Psoas muscle (tissue), 8 donors: ENCODE results near the gene TSHZ2. TPM values are rescaled to one million over a fixed set of nuclear protein-coding genes. Genes with fewer than 3 reads are reported as not detected.

Experiments used
- ATAC-seq, 4 donors: fragments of 200-7000 bp; cut with Tn5 transposase; one replicate each; pipeline ENCODE4 v1.9.1; 2020; ENCODE audit warnings: moderate library complexity in 3 of 4, mild to moderate bottlenecking in 2 of 4
- DNase-seq, 2 donors: peaks; one replicate each; pipeline ENCODE4 v3.0.0-alpha.2; 2020
- H3K27ac ChIP-seq: fragments of 200-600 bp; one replicate; pipeline ENCODE4 v1.8.0; 2022
- H3K27me3 ChIP-seq, 3 donors: fragments of 200-600 bp in 1 of 3; one replicate each; pipeline versions ENCODE4 v1.6.1 to v1.8.0; 2013 to 2022; ENCODE audit warnings: low read length in 2 of 3, mild to moderate bottlenecking in 2 of 3, moderate library complexity in 1 of 3; ENCODE audit not compliant: insufficient read depth in 3 of 3
- H3K36me3 ChIP-seq, 2 donors: fragments of 200-600 bp in 1 of 2; one replicate each; pipeline versions ENCODE4 v1.6.1 to v1.8.0; 2013 to 2022; ENCODE audit warnings: low read depth in 1 of 2, mild to moderate bottlenecking in 1 of 2, moderate library complexity in 1 of 2; ENCODE audit not compliant: insufficient read depth in 1 of 2
- H3K4me1 ChIP-seq: fragments of 200-600 bp; one replicate; pipeline ENCODE4 v1.8.0; 2022
- H3K4me3 ChIP-seq: fragments of 200-600 bp; one replicate; pipeline ENCODE4 v1.8.0; 2022; ENCODE audit warnings: mild to moderate bottlenecking
- H3K9me3 ChIP-seq: fragments of 200-600 bp; one replicate; pipeline ENCODE4 v1.8.0; 2022
- WGBS, 3 donors: extraction: QIAGEN DNeasy Blood & Tissue Kit; methylation state at CpG; one replicate each; pipeline versions ENCODE4 v1.1.6 to v1.1.7; 2013; 5-methylcytosine and 5-hydroxymethylcytosine counted together
- intact Hi-C, 2 donors: fragments of 100-400 bp; cut with DNase I; formaldehyde crosslinking; loops; one replicate each; pipeline versions ENCODE4 v1.11.0 to v1.14.2; 2022
- polyA plus RNA-seq, 3 donors: library from polyadenylated mRNA; stranded (reverse); fragments of 200-250 nt; gene quantifications; one replicate each; pipeline ENCODE4 v1.2.3, GENCODE V29; 2013
- total RNA-seq, 4 donors: library from RNA; stranded (reverse); fragmentation: NEBNext Ultra II Directional in 2 of 4; extraction: Animal tissue kit (Norgen Biotek cat#: 25700) in 2 of 4; gene quantifications; one replicate each; pipeline versions ENCODE4 v1.2.1 to v1.2.4, GENCODE V29; 2021 to 2023
- TF ChIP-seq, protein P1 (sequence below): fragments of 200-600 bp; IDR thresholded peaks from one replicate; pipeline ENCODE4 v1.8.0; 2022; ENCODE audit warnings: antibody characterized with exemption
- donor health status: healthy with polysubstance abuse.
- donor health status: DM: no; HTN: no; CAD: no; lungs with moderate emphysema.
- donor health status: Bipolar disorder and iron deficiency.
- donor health status: healthy.
- donor health status: DM: yes; HTN: yes; CAD: no.
- donor health status: DM: no; HTN: no; CAD: no.
- donor health status: DM: no; HTN: no; CAD: no.
- donor health status: DM: yes; HTN: yes; CAD: no.

TSHZ2 gene
- total and polyA plus RNA-seq, 7 donors, result 0.39 to 7.5 (median 1.9) TPM

DNA sequence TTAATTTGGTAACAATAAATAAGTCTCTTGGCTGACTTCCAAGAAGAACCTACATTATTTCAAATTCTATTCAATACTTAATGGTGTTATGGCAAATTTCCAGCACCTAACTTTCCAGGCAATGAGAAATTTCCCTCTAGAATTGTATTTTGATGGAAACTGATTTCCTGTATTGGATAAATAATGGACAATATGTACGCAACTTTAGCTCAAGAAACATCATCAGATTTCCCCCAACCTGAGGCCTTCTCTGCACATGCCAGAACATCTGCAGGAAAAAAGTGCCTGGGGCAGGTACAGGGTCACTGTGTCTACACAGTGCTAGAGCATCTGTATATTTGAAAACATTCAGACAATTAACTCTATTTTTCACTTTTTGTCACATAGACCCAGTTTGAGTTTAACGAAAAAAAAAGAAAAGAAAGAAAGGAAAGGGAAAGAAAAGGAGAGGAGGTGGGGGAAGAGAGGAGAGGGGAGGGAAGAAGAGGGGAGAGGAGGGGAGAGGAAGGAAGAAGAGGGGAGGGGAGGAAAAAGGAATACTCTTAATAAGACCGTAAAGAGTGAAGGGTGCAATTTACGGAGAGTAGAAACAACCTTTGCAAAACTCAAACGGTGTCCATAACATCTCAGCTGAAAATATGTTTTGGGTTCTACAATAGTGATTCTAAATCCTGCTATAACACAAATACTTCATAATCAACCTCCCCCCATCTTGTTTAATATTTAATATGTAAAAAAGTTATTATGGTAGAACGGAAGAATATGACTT is 130.0 kb downstream of the TSHZ2 start:
- no peak overlapping the region for H3K27ac ChIP-seq
- no peaks in the 10 kb centered on the region for H3K4me1 ChIP-seq
- H3K27me3 ChIP-seq, result peaks cover 0 to 3% (median 2%) of the 10 kb centered on the region in 3 donors
- intact Hi-C loops, result no loop called here
- H3K4me3 ChIP-seq, result no peak overlapping the region
- TF ChIP-seq, protein P1, sequence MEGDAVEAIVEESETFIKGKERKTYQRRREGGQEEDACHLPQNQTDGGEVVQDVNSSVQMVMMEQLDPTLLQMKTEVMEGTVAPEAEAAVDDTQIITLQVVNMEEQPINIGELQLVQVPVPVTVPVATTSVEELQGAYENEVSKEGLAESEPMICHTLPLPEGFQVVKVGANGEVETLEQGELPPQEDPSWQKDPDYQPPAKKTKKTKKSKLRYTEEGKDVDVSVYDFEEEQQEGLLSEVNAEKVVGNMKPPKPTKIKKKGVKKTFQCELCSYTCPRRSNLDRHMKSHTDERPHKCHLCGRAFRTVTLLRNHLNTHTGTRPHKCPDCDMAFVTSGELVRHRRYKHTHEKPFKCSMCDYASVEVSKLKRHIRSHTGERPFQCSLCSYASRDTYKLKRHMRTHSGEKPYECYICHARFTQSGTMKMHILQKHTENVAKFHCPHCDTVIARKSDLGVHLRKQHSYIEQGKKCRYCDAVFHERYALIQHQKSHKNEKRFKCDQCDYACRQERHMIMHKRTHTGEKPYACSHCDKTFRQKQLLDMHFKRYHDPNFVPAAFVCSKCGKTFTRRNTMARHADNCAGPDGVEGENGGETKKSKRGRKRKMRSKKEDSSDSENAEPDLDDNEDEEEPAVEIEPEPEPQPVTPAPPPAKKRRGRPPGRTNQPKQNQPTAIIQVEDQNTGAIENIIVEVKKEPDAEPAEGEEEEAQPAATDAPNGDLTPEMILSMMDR, result no peak
- no peaks in the 10 kb centered on the region for H3K9me3 ChIP-seq
- 74 to 85% (median 77%) methylated on average over 6 of the region's 6 CpGs for WGBS, 3 donors
- ATAC-seq (no peak), DNase-seq (no peak)
- H3K36me3 ChIP-seq, result no peaks in the 10 kb centered on the region

DNA sequence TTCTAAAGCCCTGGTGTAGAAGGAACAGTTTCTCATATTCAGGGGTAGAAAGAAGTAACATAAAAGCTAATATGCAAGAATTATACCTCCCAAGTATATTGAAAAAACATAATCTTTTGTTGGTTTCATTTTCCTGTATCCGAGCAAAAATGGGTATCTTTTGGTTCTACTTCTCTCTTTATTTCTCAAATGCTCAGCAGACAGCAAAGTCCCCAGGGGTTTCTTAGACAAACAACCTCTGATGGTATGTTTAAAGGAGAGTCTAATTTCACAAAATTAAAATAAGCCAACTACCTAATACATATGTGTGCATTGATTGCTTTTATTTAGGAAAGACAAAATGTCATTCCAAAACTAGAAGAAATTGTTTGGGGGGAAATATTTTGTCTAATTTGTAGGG is 131.0 kb downstream of the TSHZ2 start:
- Histone ChIP-seq H3K4me3 (no peak overlapping the region), H3K9me3 (no peaks in the 10 kb centered on the region), H3K4me1 (no peaks in the 10 kb centered on the region), H3K27ac (no peak overlapping the region), H3K36me3 (no peaks in the 10 kb centered on the region), H3K27me3 (peaks cover 0 to 3% (median 2%) of the 10 kb centered on the region in 3 donors)
- no peak for ATAC-seq
- TF ChIP-seq, protein P1, result no peak
- DNase-seq, result no peak
- WGBS, 3 donors, result 68 to 72% (median 71%) methylated on average over 1 of the region's 1 CpG
- intact Hi-C loops, result no loop called here

DNA sequence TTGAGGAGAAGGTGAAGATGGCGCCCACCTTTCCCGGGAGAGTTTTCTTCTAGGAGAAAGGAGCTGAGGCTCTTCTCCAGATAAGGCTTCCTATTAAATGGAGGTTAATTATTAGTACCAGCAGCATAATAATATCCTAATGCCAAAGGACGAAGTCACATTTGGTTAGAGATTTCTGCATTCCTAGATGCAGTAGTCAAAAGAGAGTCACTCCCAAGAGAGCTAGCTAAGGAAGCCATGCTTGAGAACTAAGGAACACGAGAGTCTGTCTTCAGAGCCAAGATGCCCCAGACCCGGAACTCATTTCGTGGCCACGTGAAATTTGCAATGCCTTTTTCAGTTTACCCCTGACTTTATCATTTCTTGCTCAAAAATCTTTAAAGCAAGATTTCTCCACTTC is 132.7 kb downstream of the TSHZ2 start:
- Histone ChIP-seq H3K27ac (no peak overlapping the region), H3K36me3 (no peaks in the 10 kb centered on the region), H3K4me3 (no peak overlapping the region), H3K27me3 (peaks cover 0 to 3% (median 0%) of the 10 kb centered on the region in 3 donors), H3K9me3 (no peaks in the 10 kb centered on the region), H3K4me1 (no peaks in the 10 kb centered on the region)
- WGBS, 3 donors, result 77 to 81% (median 78%) methylated on average over 7 of the region's 7 CpGs
- TF ChIP-seq, protein P1, result no peak
- intact Hi-C loops, result no loop called here
- no peak for DNase-seq
- ATAC-seq, result no peak

DNA sequence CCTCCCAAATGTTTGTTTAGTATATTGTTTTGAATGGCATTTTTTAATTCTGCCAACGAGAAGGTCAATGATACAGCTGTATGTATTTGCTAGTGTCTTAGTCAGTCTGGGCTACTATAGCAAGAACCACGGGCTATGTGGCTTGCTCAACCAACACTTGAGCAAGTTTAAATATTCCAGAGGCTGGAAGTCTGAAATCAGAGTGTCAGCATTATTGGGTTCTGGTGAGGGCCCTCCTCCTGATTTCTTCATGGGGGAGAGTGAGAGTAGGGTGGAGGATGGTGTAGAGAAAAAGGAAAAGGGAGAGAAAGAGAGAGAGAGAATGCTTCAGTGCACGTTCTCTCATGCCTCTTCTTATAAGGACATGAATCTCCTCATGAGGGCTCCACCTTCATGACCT is 144.6 kb downstream of the TSHZ2 start:
- Histone ChIP-seq H3K4me3 (no peak overlapping the region), H3K27ac (no peak overlapping the region), H3K27me3 (peaks cover 0 to 3% (median 2%) of the 10 kb centered on the region in 3 donors), H3K4me1 (no peaks in the 10 kb centered on the region), H3K9me3 (no peaks in the 10 kb centered on the region), H3K36me3 (no peaks in the 10 kb centered on the region)
- ATAC-seq, result no peak
- 71 to 82% (median 78%) methylated on average over 3 of the region's 3 CpGs for WGBS, 3 donors
- intact Hi-C loops, result no loop called here
- TF ChIP-seq, protein P1, result no peak
- no peak for DNase-seq

DNA sequence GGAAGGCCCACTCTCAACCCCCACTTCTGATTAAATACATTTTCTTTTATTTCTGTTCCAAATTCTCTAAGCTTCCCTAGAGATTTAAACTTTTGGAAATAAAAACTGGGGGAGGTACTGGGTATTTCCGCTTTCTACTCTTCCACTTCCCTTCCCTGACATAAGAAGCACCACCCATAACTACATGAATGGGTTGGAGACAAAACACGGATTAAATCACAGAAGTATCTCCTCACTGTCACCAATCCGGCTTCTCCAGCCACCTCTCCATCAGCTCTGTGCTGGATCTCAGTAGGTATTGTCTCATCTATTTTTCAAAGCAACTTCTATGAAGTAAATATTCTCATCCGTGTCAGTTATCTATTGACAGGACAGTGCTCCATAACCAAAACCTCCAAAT is 150.7 kb downstream of the TSHZ2 start:
- no peak overlapping the region for H3K4me3 ChIP-seq
- ATAC-seq (no peak), DNase-seq (no peak)
- no peaks in the 10 kb centered on the region for H3K9me3 ChIP-seq
- intact Hi-C loops, result no loop called here
- peaks cover 0 to 2% (median 0%) of the 10 kb centered on the region in 3 donors for H3K27me3 ChIP-seq
- H3K4me1 ChIP-seq, result no peaks in the 10 kb centered on the region
- H3K27ac ChIP-seq, result no peak overlapping the region
- no peaks in the 10 kb centered on the region for H3K36me3 ChIP-seq
- TF ChIP-seq, protein P1, result no peak
- WGBS, 3 donors, result 57 to 80% (median 76%) methylated on average over 4 of the region's 4 CpGs
